COLO829 (cell line): ENCODE data around the gene EBI3.
"Not testable (repeated sequence)": the region's sequence is repeated elsewhere in the genome, so short reads cannot be mapped to it uniquely, and the experiment has no call there.

Experiments used
- DNase-seq: peaks from one replicate; pipeline ENCODE4 v3.0.0; 2012; ENCODE audit warnings: low spot score

The EBI3 gene

GRCh38 chr19:4200940-4201542 is 28.3 kb upstream of the EBI3 start:
- DNase-seq: no peak

GRCh38 chr19:4201798-4202197 is 27.5 kb upstream of the EBI3 start:
- DNase-seq: no peak

- DNase-seq: no peak
Measured at GRCh38 chr19:4206818-4207484, 22.4 kb upstream of the EBI3 start.

- DNase-seq: no peak
Measured at GRCh38 chr19:4208385-4209094, 20.8 kb upstream of the EBI3 start.

- no peak for DNase-seq
Measured at GRCh38 chr19:4210166-4210731, 19.1 kb upstream of the EBI3 start.

- no peak for DNase-seq
Measured at GRCh38 chr19:4213116-4213515, 16.2 kb upstream of the EBI3 start.

GRCh38 chr19:4215807-4216206 is 13.5 kb upstream of the EBI3 start:
- DNase-seq: no peak

- no peak for DNase-seq
Measured at GRCh38 chr19:4216846-4217245, 12.5 kb upstream of the EBI3 start.

- DNase-seq: no peak
Measured at GRCh38 chr19:4217429-4218264, 11.7 kb upstream of the EBI3 start.

GRCh38 chr19:4218523-4218922 is 10.8 kb upstream of the EBI3 start:
- DNase-seq: not testable (repeated sequence)

GRCh38 chr19:4220188-4220587 is 9.1 kb upstream of the EBI3 start:
- DNase-seq: no peak

GRCh38 chr19:4224470-4224869 is 4.9 kb upstream of the EBI3 start:
- no peak for DNase-seq

- DNase-seq: no peak
Measured at GRCh38 chr19:4225885-4226284, 3.4 kb upstream of the EBI3 start.

GRCh38 chr19:4227771-4228170 is 1.6 kb upstream of the EBI3 start:
- DNase-seq: no peak

- no peak for DNase-seq
Measured at GRCh38 chr19:4228765-4229178, 551 bp upstream of the EBI3 start.

- DNase-seq: not testable (repeated sequence)
Measured at GRCh38 chr19:4230237-4230636, 914 bp downstream of the EBI3 start.

GRCh38 chr19:4231521-4231920 is 2.2 kb downstream of the EBI3 start:
- not testable (repeated sequence) for DNase-seq

GRCh38 chr19:4232139-4232538 is 2.8 kb downstream of the EBI3 start:
- not testable (repeated sequence) for DNase-seq

GRCh38 chr19:4232614-4233281 is 3.4 kb downstream of the EBI3 start:
- DNase-seq: no peak

GRCh38 chr19:4233282-4233853 is 4.0 kb downstream of the EBI3 start:
- DNase-seq: no peak
